ELR (cell line): Measurements from ENCODE around the gene CPNE6.
A peak's percentile ranks its signal among the peaks of the same experiment; 100 is the strongest.
"Not testable (repeated sequence)": the region's sequence is repeated elsewhere in the genome, so short reads cannot be mapped to it uniquely, and the experiment has no call there.

Experiments used
- DNase-seq: peaks from one replicate; pipeline ENCODE4 v3.0.0-alpha.2; 2015; ENCODE audit warnings: low read depth

The CPNE6 gene

GRCh38 chr14:24071144-24071697 lies at the start of gene CPNE6:
CPNE6 (plus strand) TSS chr14:24071562; CDS start chr14:24072937, 1,375 bp downstream.
- DNase-seq, result no peak

- DNase-seq, result not testable (repeated sequence)
Measured at GRCh38 chr14:24024939-24025418, 46.4 kb upstream of the CPNE6 start.

DNA sequence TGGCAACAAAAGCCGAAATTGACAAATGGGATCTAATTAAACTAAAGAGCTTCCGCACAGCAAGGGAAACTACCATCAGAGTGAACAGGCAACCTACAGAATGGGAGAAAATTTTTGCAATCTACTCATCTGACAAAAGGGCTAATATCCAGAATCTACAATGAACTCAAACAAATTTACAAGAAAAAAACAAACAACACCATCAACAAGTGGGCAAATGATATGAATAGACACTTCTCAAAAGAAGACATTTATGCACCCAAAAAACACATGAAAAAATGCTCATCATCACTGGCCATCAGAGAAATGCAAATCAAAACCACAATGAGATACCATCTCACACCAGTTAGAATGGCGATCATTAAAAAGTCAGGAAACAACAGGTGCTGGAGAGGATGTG lies 41.7 kb upstream of the CPNE6 start:
- DNase-seq, result not testable (repeated sequence)

- not testable (repeated sequence) for DNase-seq
Measured at GRCh38 chr14:24031331-24031730, 40.0 kb upstream of the CPNE6 start.

- DNase-seq, result peak; percentile 48
Measured at GRCh38 chr14:24032727-24033418, 38.5 kb upstream of the CPNE6 start.

DNA sequence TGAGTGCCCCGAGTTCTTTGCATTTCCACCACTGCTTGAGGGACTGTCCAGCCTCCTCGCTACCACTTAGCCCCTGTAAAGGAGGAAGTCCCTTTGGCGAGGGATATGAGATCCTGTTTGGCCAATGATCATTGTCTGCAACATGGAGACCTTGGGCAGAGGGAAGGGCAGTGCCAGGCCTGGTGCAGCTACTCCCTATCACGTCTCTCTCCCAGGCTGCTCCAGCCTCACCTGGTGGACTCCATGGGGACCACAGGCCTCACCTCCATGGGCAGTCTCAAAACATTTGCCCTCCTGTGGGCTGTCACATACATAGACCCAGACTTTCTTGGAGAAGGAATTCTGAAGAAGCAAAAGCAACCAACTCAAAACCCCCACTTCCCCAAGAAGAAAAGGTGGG lies 35.6 kb upstream of the CPNE6 start:
- DNase-seq, result not testable (repeated sequence)

- peak; percentile 69 for DNase-seq
Measured at GRCh38 chr14:24036169-24036962, 35.0 kb upstream of the CPNE6 start.

- DNase-seq, result not testable (repeated sequence)
Measured at GRCh38 chr14:24036963-24037657, 34.3 kb upstream of the CPNE6 start.

DNA sequence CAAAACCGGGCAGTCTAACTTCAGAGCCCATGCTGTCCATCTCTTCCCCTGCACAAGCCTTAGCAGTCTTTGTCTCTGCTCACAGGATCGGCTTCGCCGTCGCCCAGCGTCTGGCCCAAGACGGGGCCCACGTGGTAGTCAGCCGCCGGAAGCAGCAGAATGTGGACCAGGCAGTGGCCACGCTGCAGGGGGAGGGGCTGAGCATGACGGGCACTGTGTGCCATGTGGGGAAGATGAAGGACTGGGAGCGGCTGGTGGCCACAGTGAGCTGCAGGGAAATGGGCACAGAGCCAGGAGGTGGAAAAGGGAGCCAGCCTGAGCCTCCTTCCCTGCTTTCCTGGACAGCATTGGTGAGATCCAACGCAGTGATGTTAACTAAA lies 33.7 kb upstream of the CPNE6 start:
- no peak for DNase-seq

DNA sequence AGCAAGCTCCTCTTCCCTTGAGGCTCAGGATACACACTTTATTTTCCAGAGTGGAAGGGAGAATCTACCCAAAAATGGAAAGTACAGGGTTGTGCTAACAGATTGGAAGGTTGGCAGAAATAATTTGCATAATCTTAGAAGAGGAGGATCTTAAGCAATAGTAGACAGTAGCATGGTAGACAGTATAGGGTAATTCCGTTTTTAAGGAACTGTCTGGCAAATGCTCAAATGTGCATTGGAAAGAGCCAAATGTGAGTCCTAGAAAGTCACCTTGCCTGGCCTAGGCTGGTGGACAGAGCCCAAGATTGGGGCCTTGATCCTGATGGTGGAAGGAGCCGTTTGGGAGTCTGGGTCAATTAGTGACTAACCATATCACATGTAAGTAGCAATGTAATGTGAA lies 32.7 kb upstream of the CPNE6 start:
- no peak for DNase-seq

DNA sequence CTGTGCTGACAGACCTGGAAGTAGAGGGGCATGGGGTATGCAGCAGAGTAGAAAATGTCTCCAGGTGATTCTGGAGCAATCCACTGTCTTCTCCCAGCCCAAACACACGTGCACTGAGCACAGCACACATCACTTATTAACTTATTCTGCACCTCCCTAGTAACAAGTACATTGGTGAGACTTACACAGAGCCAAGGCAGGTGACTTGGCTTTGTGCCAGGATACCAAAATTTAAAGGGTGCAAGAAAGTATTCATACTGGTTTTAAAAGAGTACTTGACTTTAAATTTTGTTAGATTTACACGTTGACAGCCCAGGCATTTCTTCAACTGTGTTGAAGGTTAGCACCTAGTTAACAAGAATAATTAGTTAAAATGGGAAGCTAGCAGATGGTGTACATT lies 30.7 kb upstream of the CPNE6 start:
- DNase-seq, result no peak

DNA sequence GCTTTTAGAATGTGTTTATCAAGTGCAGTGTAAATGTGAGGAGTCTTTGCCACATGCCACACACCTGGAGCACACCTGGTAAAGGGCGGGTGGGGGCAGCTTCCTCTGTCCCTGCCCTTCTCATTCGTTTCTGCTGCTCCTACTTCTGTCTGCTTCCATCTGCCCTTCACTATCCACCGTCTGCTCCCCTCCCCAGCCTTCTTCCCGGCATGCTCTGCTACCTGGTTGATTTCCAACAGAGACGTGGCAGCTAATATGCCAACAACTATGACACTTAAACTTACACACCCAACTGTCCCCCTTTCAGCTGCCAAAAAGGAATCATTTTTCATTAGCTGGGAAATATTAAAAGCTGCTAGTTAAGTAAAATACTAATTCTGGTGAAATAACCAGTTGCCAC lies 28.6 kb upstream of the CPNE6 start:
- DNase-seq, result no peak

GRCh38 chr14:24049002-24049401 lies 22.4 kb upstream of the CPNE6 start:
- not testable (repeated sequence) for DNase-seq

DNA sequence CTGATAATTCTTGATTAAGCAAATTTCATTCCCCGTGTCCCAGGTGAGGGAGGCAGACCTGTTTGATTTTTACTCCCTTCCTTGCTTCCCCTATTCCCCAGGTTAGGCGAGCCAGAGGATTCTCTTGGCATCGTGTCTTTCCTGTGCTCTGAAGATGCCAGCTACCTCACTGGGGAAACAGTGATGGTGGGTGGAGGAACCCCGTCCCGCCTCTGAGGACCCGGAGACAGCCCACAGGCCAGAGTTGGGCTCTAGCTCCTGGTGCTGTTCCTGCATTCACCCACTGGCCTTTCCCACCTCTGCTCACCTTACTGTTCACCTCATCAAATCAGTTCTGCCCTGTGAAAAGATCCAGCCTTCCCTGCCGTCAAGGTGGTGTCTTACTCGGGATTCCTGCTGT lies 20.6 kb upstream of the CPNE6 start:
- not testable (repeated sequence) for DNase-seq

DNA sequence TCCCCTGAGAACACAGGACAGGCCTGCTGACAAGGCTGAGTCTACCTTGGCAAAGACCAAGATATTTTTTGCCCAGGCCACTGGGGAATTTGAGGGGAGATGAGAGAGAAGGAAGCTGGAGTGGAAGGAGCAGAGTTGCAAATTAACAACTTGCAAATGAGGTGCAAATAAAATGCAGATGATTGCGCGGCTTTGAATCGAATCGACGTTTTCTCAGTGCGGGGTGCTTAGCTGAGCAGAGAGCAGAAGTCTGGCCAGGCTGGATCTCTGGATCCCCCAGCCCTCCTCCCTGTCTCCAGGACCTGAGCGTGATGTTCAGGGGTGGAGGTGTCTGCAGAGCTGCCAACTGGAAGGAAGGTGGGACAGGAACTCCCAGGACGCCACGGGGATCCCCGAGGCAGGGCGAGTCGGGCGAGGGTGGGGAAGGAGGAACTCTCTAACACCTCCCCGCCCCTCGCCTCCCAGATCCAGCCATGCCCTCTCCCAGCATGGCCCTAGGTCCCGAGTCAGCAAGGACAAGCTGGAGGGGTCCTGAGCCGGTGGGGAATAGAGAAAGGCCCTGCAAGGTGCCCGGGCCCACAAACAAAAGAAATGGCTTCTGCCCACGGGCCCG lies 20.1 kb upstream of the CPNE6 start:
- no peak for DNase-seq

- DNase-seq, result peak; percentile 52
Measured at GRCh38 chr14:24051789-24052655, 19.3 kb upstream of the CPNE6 start, which contains the start of gene CARMIL3. CARMIL3 (plus strand) TSS chr14:24052009; CDS start chr14:24052154, 145 bp downstream.

DNA sequence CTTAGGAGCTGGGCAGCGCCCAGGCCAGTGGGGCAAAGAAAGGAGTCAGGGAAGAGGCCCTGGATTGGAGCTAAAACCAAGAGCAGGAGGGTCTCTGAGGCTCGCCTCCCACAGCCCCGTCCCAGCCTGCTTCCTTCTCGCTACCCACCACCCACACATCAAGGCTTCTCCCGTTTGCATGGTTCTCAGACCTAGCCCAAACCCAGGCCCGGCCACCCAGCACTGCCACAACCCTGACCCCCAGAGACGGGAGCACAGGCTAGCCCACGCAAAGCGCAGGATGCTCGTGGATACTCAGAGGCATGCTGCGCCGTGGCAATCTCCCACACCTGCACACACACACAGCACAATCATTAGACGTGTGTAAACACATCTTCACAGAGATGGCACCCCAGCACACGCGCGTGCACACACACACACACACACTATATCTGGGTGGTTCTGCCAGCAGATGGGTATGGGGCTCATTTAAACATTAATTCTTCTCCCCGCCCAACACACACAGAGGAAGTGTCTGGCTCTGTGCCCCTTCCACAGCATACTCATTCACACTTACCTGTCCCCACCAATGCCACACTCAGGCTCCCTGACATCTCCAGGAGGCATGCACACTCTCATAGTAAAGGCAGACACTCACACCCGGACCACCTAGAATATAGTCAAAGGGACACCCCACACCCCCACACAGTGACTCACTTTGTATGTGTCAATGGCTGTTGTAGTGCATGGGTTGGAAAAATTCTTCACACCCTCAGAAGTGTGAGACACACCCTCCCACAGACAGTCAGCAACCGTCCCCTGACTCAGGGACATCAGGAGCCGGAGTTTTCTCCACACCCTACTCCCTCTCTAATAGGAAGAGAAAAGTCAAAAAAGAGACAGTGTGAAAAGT lies 18.5 kb upstream of the CPNE6 start:
- DNase-seq, result no peak

DNA sequence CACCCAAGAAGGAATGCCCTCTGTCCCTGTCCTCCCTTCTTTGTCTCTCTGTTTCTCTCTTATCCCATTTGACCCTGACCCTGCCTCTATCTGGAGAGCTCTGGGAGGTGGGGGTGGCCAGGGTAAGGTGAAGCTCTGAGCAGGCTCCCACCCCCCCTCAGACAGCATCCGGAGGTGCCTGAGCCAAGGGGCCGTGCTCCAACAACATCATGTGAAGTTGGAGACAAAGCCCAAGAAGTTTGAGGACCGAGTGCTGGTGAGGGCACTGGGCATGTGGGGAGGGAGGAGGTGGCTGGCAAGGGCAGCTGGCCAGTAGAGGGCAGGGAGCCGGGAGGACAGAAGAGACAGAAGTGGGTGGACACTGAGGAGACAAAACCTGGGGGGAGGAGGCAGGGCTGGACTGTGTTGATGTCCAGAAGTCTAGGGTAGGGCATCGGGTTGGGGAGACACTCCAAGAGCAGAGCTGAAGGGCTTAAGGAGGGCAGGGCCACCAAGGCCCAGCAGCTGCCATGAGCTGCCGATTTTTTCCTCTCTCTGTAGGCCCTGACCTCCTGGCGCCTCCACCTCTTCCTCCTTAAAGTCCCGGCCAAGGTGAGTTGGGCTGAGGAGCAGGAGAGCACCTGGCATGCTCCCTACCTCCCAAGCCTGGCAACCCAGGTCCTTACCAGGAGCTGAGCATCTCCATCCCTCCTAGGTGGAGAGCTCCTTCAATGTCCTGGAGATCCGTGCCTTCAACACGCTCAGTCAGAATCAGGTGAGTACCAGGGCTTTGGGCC lies 17.6 kb upstream of the CPNE6 start:
- no peak for DNase-seq

DNA sequence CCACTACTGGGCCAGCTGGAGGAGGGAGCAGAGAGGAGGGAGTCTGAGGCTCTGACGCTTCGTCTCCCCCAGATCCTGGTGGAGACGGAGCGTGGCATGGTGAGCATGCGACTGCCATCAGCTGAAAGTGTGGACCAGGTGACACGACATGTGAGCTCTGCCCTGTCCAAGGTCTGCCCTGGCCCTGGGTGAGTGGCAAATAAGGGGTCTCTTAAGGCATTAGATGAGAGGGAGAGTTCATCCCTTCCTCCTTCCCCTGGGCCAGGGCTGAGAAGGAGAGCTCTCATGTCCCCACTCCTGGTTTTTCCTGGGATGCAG lies 17.1 kb upstream of the CPNE6 start:
- DNase-seq, result no peak
